Measurements from ENCODE around the gene TAF1D.
"Not testable (repeated sequence)": the region's sequence is repeated elsewhere in the genome, so short reads cannot be mapped to it uniquely, and the experiment has no call there.

TAF1D gene

GRCh38 chr11:93775289-93775688 lies 34.0 kb upstream of the TAF1D start:
- TF ChIP-seq CTCF (IDR thresholded peaks at IDR 0.05; ENCODE audit: unreplicated experiment in 3 of 3): peak in 1 of 3 experiments; percentile 19
- peaks cover 7% of the 10 kb centered on the region for H3K36me3 Mint-ChIP-seq (ENCODE audit: low read depth)

GRCh38 chr11:93774560-93774959 lies 33.3 kb upstream of the TAF1D start:
- H3K4me1 Mint-ChIP-seq; H3K27ac Mint-ChIP-seq; H3K27me3 Mint-ChIP-seq (ENCODE audit: low read depth); H3K36me3 Mint-ChIP-seq (ENCODE audit: low read depth); H3K4me3 Mint-ChIP-seq; H3K9me3 Mint-ChIP-seq: not testable (repeated sequence)

More at GRCh38 chr11:93775289-93775688, 34.0 kb upstream of the TAF1D start:
- Mint-ChIP-seq H3K27me3 (ENCODE audit: low read depth) (no peaks in the 10 kb centered on the region), H3K9me3 (peaks cover 2% of the 10 kb centered on the region), H3K4me3 (no peak overlapping the region), H3K27ac (no peak overlapping the region), H3K4me1 (no peaks in the 10 kb centered on the region)

GRCh38 chr11:93773601-93774200 lies 32.4 kb upstream of the TAF1D start:
- Mint-ChIP-seq H3K4me3 (no peak overlapping the region), H3K27me3 (ENCODE audit: low read depth) (no peaks in the 10 kb centered on the region), H3K27ac (no peak overlapping the region), H3K36me3 (ENCODE audit: low read depth) (no peaks in the 10 kb centered on the region), H3K9me3 (peaks cover 2% of the 10 kb centered on the region), H3K4me1 (no peaks in the 10 kb centered on the region)
- TF ChIP-seq CTCF (IDR thresholded peaks at IDR 0.05; ENCODE audit: unreplicated experiment in 3 of 3): no peak

- Mint-ChIP-seq H3K27me3 (ENCODE audit: low read depth) (no peaks in the 10 kb centered on the region), H3K9me3 (peaks cover 2% of the 10 kb centered on the region), H3K27ac (no peak overlapping the region), H3K36me3 (ENCODE audit: low read depth) (no peaks in the 10 kb centered on the region), H3K4me3 (no peak overlapping the region), H3K4me1 (no peaks in the 10 kb centered on the region)
- TF ChIP-seq CTCF (IDR thresholded peaks at IDR 0.05; ENCODE audit: unreplicated experiment in 3 of 3): no peak
Measured at GRCh38 chr11:93773045-93773477, 31.8 kb upstream of the TAF1D start.

GRCh38 chr11:93772123-93772522 lies 30.8 kb upstream of the TAF1D start:
- no peak for TF ChIP-seq CTCF (IDR thresholded peaks at IDR 0.05; ENCODE audit: unreplicated experiment in 3 of 3)

GRCh38 chr11:93770160-93770559 lies 28.9 kb upstream of the TAF1D start:
- no peak for TF ChIP-seq CTCF (IDR thresholded peaks at IDR 0.05; ENCODE audit: unreplicated experiment in 3 of 3)
- no peak overlapping the region for H3K4me3 Mint-ChIP-seq

More at GRCh38 chr11:93772123-93772522, 30.8 kb upstream of the TAF1D start:
- H3K27me3 Mint-ChIP-seq (ENCODE audit: low read depth): no peaks in the 10 kb centered on the region
- no peaks in the 10 kb centered on the region for H3K4me1 Mint-ChIP-seq
- H3K27ac Mint-ChIP-seq: no peak overlapping the region
- no peaks in the 10 kb centered on the region for H3K9me3 Mint-ChIP-seq
- H3K4me3 Mint-ChIP-seq: no peak overlapping the region
- no peaks in the 10 kb centered on the region for H3K36me3 Mint-ChIP-seq (ENCODE audit: low read depth)

More at GRCh38 chr11:93770160-93770559, 28.9 kb upstream of the TAF1D start:
- Mint-ChIP-seq H3K4me1 (no peaks in the 10 kb centered on the region), H3K27me3 (ENCODE audit: low read depth) (no peaks in the 10 kb centered on the region), H3K36me3 (ENCODE audit: low read depth) (no peaks in the 10 kb centered on the region), H3K9me3 (no peaks in the 10 kb centered on the region), H3K27ac (no peak overlapping the region)

Data from nephron (organoid).